Stimulated activated CD8-positive, alpha-beta memory T cell treated with anti-CD3 and anti-CD28 coated beads, Interleukin-12 subunit alpha, Interleukin-12 subunit beta, amount 100 ng/mL, for 1 hour (primary cell): ENCODE measurements around the gene PTOV1.

Experiments used
- DNase-seq: peaks from one replicate; pipeline ENCODE4 v3.0.0-alpha.2; 2020; ENCODE audit warnings: low read depth

PTOV1 gene

GRCh38 chr19:49850487-49851342, at the start of gene PTOV1:
Gene PTOV1, plus strand, starts transcription at chr19:49851159.
- peak; percentile 76 for DNase-seq

GRCh38 chr19:49801401-49801888, 49.5 kb upstream of the PTOV1 start:
- no peak for DNase-seq

- no peak for DNase-seq
These were observed 48.8 kb upstream of the PTOV1 start for GRCh38 chr19:49801966-49802661.

GRCh38 chr19:49802836-49803528, 48.0 kb upstream of the PTOV1 start:
- DNase-seq, result no peak

- no peak for DNase-seq
These were observed 47.5 kb upstream of the PTOV1 start for GRCh38 chr19:49803529-49803856.

GRCh38 chr19:49805822-49806619, 44.9 kb upstream of the PTOV1 start:
- DNase-seq, result no peak

GRCh38 chr19:49806620-49806959, 44.4 kb upstream of the PTOV1 start:
- no peak for DNase-seq

- no peak for DNase-seq
These were observed 43.7 kb upstream of the PTOV1 start for GRCh38 chr19:49807058-49807903.

GRCh38 chr19:49807904-49808675, 42.9 kb upstream of the PTOV1 start:
- no peak for DNase-seq

- peak; percentile 80 for DNase-seq
These were observed 42.2 kb upstream of the PTOV1 start for GRCh38 chr19:49808711-49809159.

- peak; percentile 16 for DNase-seq
These were observed 41.6 kb upstream of the PTOV1 start for GRCh38 chr19:49809160-49809940.

GRCh38 chr19:49809941-49810389, 41.0 kb upstream of the PTOV1 start:
- no peak for DNase-seq

- no peak for DNase-seq
These were observed 39.6 kb upstream of the PTOV1 start for GRCh38 chr19:49811328-49811727.

- DNase-seq, result no peak
These were observed 38.4 kb upstream of the PTOV1 start for GRCh38 chr19:49812452-49812996.

GRCh38 chr19:49812997-49813861, 37.7 kb upstream of the PTOV1 start, which contains the start of gene FUZ:
Gene FUZ, minus strand, starts transcription at chr19:49813292. Its CDS starts 186 bp downstream, at chr19:49813106.
- peak; percentile 87 for DNase-seq

- DNase-seq, result no peak
These were observed 36.9 kb upstream of the PTOV1 start for GRCh38 chr19:49814010-49814409.

- DNase-seq, result no peak
These were observed 34.4 kb upstream of the PTOV1 start for GRCh38 chr19:49816590-49816989.
